Smooth muscle cell (in vitro differentiated cells): Measurements from ENCODE around the gene FSTL3. TPM values are rescaled to one million over a fixed set of nuclear protein-coding genes. Genes with fewer than 3 reads are reported as not detected.
A peak's percentile ranks its signal among the peaks of the same experiment; 100 is the strongest.

Experiments used
- DNase-seq: peaks from one replicate; lab custom pipeline; 2025; ENCODE audit not compliant: unreplicated experiment; lab: John Stamatoyannopoulos, UW
- H2AFZ ChIP-seq: fragments of 200-600 bp; sonication (generic); 2 replicates; pipeline ENCODE4 v1.6.0; 2016; ENCODE audit warnings: antibody characterized with exemption, low read depth, mild to moderate bottlenecking
- H3F3A ChIP-seq: fragments of 200-600 bp; sonication (generic); 2 replicates; pipeline ENCODE4 v1.6.0; 2017; ENCODE audit warnings: antibody characterized with exemption, low read depth
- H3K27ac ChIP-seq: fragments of 200-600 bp; sonication (generic); 2 replicates; pipeline ENCODE4 v1.5.1; 2016; ENCODE audit warnings: low read depth, mild to moderate bottlenecking
- H3K27me3 ChIP-seq: fragments of 200-600 bp; sonication (generic); 2 replicates; pipeline ENCODE4 v1.6.1; 2016; ENCODE audit warnings: low read depth, mild to moderate bottlenecking
- H3K36me3 ChIP-seq: fragments of 200-600 bp; sonication (generic); 2 replicates; pipeline ENCODE4 v1.5.1; 2016; ENCODE audit warnings: low read depth
- H3K4me1 ChIP-seq: fragments of 200-600 bp; sonication (generic); 2 replicates; pipeline ENCODE4 v1.5.1; 2016; ENCODE audit warnings: low read depth
- H3K4me2 ChIP-seq: fragments of 200-600 bp; sonication (generic); 2 replicates; pipeline ENCODE4 v1.6.0; 2016; ENCODE audit warnings: mild to moderate bottlenecking
- H3K4me3 ChIP-seq: fragments of 200-600 bp; sonication (generic); 2 replicates; pipeline ENCODE4 v1.5.1; 2016; ENCODE audit warnings: mild to moderate bottlenecking
- H3K79me2 ChIP-seq: fragments of 200-600 bp; sonication (generic); 2 replicates; pipeline ENCODE4 v1.6.0; 2016; ENCODE audit warnings: low read depth, mild to moderate bottlenecking
- H3K9ac ChIP-seq: fragments of 200-600 bp; sonication (generic); 2 replicates; pipeline ENCODE4 v1.6.0; 2016; ENCODE audit warnings: low read depth
- H3K9me3 ChIP-seq: fragments of 200-600 bp; sonication (generic); replicated peaks from 2 replicates; pipeline ENCODE4 v1.5.1; 2016; ENCODE audit warnings: low read depth
- H4K20me1 ChIP-seq: fragments of 200-600 bp; sonication (generic); 2 replicates; pipeline ENCODE4 v1.6.0; 2016; ENCODE audit warnings: low read depth
- CTCF ChIP-seq: fragments of 200-600 bp; sonication (generic); IDR thresholded peaks from 2 replicates; pipeline ENCODE4 v1.5.1; 2017; ENCODE audit warnings: borderline replicate concordance, mild to moderate bottlenecking, antibody characterized with exemption; ENCODE audit not compliant: insufficient read depth, poor library complexity, severe bottlenecking
- WGBS: methylation state at CpG from one replicate; pipeline ENCODE4 v1.1.7; 2016; ENCODE audit warnings: low lambda C conversion rate; 5-methylcytosine and 5-hydroxymethylcytosine counted together
- polyA plus RNA-seq: library from polyadenylated mRNA; unstranded; fragments of >200 nt; fragmentation: Nextera tagmentation; extraction: Ambion mirVana; gene quantifications from 2 replicates; pipeline ENCODE4 v1.2.1, GENCODE V29; 2016
- total RNA-seq: library from RNA; depleted of rRNA; stranded (reverse); fragments of >200 nt; gene quantifications from 2 replicates; pipeline ENCODE4 v1.2.3, GENCODE V29; 2014

Gene FSTL3
- total and polyA plus RNA-seq, 2 experiments from 2014 or later: 132 to 172 TPM

DNA sequence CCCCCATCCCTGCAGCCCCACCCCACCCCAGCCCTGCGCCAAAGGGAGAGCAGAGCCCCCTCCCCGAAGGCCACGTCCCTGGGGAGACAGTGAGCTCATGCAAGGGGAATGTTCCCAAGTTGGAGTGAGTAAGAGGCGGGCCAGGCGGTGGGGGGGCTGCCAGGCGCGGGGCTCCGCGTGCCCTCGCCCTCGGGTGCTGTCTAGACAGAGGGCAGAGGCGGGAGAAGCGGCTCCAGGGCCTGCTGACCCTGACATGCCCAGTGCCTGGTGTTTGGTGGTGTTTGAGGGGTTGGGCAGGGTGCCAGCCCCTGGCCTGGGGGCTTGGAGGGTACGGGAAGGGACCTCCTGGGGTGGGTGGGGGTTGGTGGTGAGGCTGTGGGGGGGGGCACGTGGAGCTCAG lies 1.0 kb downstream of the FSTL3 start:
- Histone ChIP-seq H3K27ac (peak overlapping the region; percentile 98), H2AFZ (no peak overlapping the region), H3K4me2 (peak overlapping the region; percentile 99)

DNA sequence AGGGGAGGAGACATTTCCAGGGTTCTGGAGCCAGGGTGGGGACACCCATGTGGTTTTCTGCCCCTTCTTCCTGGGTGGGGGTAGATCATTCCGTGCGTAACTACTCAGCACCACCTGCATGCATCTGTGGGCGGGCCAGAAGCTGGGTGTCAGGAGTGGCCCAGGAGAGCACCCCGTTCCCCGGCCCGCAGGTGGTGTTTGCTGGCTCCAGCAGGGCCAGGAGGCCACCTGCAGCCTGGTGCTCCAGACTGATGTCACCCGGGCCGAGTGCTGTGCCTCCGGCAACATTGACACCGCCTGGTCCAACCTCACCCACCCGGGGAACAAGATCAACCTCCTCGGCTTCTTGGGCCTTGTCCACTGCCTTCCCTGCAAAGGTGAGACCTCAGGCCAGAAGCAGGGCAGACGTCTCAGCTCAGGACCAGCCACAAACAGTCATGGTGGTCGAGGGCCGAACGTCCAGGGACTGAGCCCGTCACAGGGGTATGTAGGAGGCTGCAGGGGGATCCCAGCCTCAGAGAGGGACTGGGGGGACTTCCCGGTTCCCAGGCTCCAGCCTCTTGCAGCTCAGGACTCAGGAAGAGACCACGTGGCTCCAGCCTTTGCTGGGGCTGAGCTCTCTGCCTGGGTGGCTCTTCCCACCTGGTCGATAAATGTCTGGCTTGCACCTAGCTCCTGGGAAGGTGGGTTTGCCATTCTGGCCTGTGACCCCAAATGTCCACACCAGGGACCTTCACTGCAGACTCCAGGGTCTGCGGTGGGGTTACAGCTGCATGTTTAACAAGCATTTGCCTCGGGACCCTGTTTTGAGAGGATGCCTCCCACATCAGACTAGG lies 1.6 kb downstream of the FSTL3 start:
- peak overlapping the region; percentile 99 for H3K4me2 ChIP-seq
- TF ChIP-seq CTCF: no peak

More for the DNA sequence above, 1.0 kb downstream of the FSTL3 start:
- peak overlapping the region; percentile 60 for H3K4me3 ChIP-seq
- 3% methylated on average over 12 of the region's 15 CpGs for WGBS
- H3K36me3 ChIP-seq: no peaks in the 10 kb centered on the region
- H3K4me1 ChIP-seq: peaks cover 10% of the 10 kb centered on the region
- H3K9me3 ChIP-seq: no peaks in the 10 kb centered on the region
- TF ChIP-seq CTCF: no peak
- DNase-seq: peak; percentile 52
- peaks cover 18% of the 10 kb centered on the region for H3K79me2 ChIP-seq
- peaks cover 29% of the 10 kb centered on the region for H4K20me1 ChIP-seq
- H3K27me3 ChIP-seq: no peaks in the 10 kb centered on the region
- peaks cover 18% of the 10 kb centered on the region for H3F3A ChIP-seq
- H3K9ac ChIP-seq: peak overlapping the region; percentile 95

DNA sequence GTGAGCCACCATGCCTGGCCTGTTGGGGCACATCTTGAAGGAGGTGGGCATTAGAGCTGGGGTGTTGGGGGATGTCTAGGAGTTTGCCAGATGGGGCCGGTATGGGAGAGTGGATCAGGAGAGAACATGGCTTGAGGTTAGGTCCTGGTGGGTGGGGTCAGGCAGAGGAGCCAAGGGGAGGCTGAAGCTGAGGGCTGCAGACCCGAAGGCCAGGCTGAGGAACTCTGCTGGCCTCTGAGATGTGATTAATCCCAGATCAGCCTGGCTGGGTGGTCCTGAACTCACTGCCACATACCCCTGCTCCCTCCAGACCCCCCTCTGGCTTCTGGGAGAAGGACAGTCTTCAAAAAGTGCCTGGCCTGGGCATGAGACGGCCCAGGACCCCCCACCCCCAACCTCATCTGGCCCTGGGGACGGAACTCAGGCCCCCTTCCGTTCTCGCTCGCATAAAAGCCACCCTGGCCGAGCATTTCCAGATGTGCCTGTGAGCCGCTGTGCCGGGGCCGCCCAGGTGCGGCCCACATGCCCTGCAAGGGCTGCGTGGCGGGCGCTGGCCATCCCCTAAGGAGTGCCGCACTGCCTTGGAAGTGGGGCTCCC lies 2.7 kb downstream of the FSTL3 start:
- Histone ChIP-seq H3K27me3 (no peaks in the 10 kb centered on the region), H3K79me2 (peaks cover 18% of the 10 kb centered on the region), H3K4me1 (peaks cover 10% of the 10 kb centered on the region), H3K4me2 (peak overlapping the region; percentile 99), H3K9me3 (no peaks in the 10 kb centered on the region), H3K27ac (peak overlapping the region; percentile 98), H3F3A (peaks cover 18% of the 10 kb centered on the region), H2AFZ (no peak overlapping the region), H4K20me1 (peaks cover 29% of the 10 kb centered on the region), H3K36me3 (no peaks in the 10 kb centered on the region), H3K9ac (peak overlapping the region; percentile 92), H3K4me3 (peak overlapping the region; percentile 81)
- no peak for TF ChIP-seq CTCF
- DNase-seq: no peak
- 78% methylated on average over 16 of the region's 16 CpGs for WGBS

More for the DNA sequence above, 1.6 kb downstream of the FSTL3 start:
- Histone ChIP-seq H3K27ac (peak overlapping the region; percentile 98), H3K27me3 (no peaks in the 10 kb centered on the region), H3K79me2 (peaks cover 18% of the 10 kb centered on the region), H3F3A (peaks cover 18% of the 10 kb centered on the region), H3K4me1 (peaks cover 10% of the 10 kb centered on the region), H3K36me3 (no peaks in the 10 kb centered on the region), H2AFZ (no peak overlapping the region), H3K4me3 (peak overlapping the region; percentile 60), H3K9ac (peak overlapping the region; percentile 95), H4K20me1 (peaks cover 29% of the 10 kb centered on the region), H3K9me3 (no peaks in the 10 kb centered on the region)
- DNase-seq: no peak
- 69% methylated on average over 22 of the region's 22 CpGs for WGBS
